Neural cell (in vitro differentiated cells): ENCODE measurements around the gene FMNL1. TPM values are rescaled to one million over a fixed set of nuclear protein-coding genes. Genes with fewer than 3 reads are reported as not detected.

Experiments used
- H2AFZ ChIP-seq: fragments of 200-600, 300-800 bp; sonication (generic), shearing (Covaris generic); 2 replicates; pipeline ENCODE4 v1.6.0; 2014; ENCODE audit warnings: low read depth, mild to moderate bottlenecking, antibody characterized with exemption, low read length, moderate library complexity
- H3F3A ChIP-seq: fragments of 200-600 bp; shearing (Covaris generic); 2 replicates; pipeline ENCODE4 v1.6.1; 2016; ENCODE audit warnings: mild to moderate bottlenecking, moderate library complexity, mixed read lengths, antibody characterized with exemption, low read length; ENCODE audit not compliant: insufficient read depth, poor library complexity, severe bottlenecking
- H3K27ac ChIP-seq: fragments of 200-600, 300-800 bp; sonication (generic), shearing (Covaris generic); 2 replicates; pipeline ENCODE4 v1.5.1; 2014; ENCODE audit warnings: mild to moderate bottlenecking, low read length, moderate library complexity
- H3K27me3 ChIP-seq: fragments of 300-800, 200-600 bp; sonication (generic), shearing (Covaris generic); 2 replicates; pipeline ENCODE4 v1.6.0; 2014; ENCODE audit warnings: mild to moderate bottlenecking, low read depth, low read length, moderate library complexity; ENCODE audit not compliant: insufficient read depth
- H3K36me3 ChIP-seq: fragments of 300-800, 200-600 bp; sonication (generic), shearing (Covaris generic); 2 replicates; pipeline ENCODE4 v1.5.1; 2014; ENCODE audit warnings: mild to moderate bottlenecking, antibody characterized with exemption, low read length, moderate library complexity; ENCODE audit not compliant: insufficient read depth
- H3K4me2 ChIP-seq: fragments of 300-800, 200-600 bp; sonication (generic), shearing (Covaris generic); 2 replicates; pipeline ENCODE4 v1.6.0; 2014; ENCODE audit warnings: mild to moderate bottlenecking, low read length
- H3K4me3 ChIP-seq: fragments of 300-800, 200-600 bp; sonication (generic), shearing (Covaris generic); 2 replicates; pipeline ENCODE4 v1.5.1; 2014; ENCODE audit warnings: mild to moderate bottlenecking, low read length, moderate library complexity
- H3K79me2 ChIP-seq: fragments of 200-600 bp; shearing (Covaris generic); replicated peaks from 2 replicates; pipeline ENCODE4 v1.6.0; 2014; ENCODE audit warnings: mild to moderate bottlenecking, low read length, moderate library complexity; ENCODE audit not compliant: insufficient read depth
- H3K9ac ChIP-seq: fragments of 300-800, 200-600 bp; sonication (generic), shearing (Covaris generic); 2 replicates; pipeline ENCODE4 v1.6.1; 2016; ENCODE audit warnings: mild to moderate bottlenecking, low read length, mixed read lengths
- H3K9me2 ChIP-seq: fragments of 200-600 bp; shearing (Covaris generic); 2 replicates; pipeline ENCODE4 v1.6.1; 2016; ENCODE audit warnings: mild to moderate bottlenecking, low read length, mixed read lengths; ENCODE audit not compliant: insufficient read depth
- H3K9me3 ChIP-seq: fragments of 200-600, 300-800 bp; sonication (generic), shearing (Covaris generic); 2 replicates; pipeline ENCODE4 v1.6.1; 2016; ENCODE audit warnings: mild to moderate bottlenecking, mixed run types, low read length, moderate library complexity, mixed read lengths
- H4K20me1 ChIP-seq: fragments of 200-600 bp; shearing (Covaris generic); 2 replicates; pipeline ENCODE4 v1.6.1; 2016; ENCODE audit warnings: mild to moderate bottlenecking, mixed run types; ENCODE audit not compliant: insufficient read depth
- EP300 ChIP-seq: fragments of 450-650 bp; conservative IDR thresholded peaks from 2 replicates; pipeline ENCODE4 v1.6.1; 2014; ENCODE audit warnings: antibody characterized with exemption, mild to moderate bottlenecking, moderate library complexity; ENCODE audit not compliant: poor library complexity, severe bottlenecking
- EZH2 ChIP-seq: fragments of 200-600, 300-800 bp; shearing (Covaris generic), sonication (generic); IDR thresholded peaks from 2 replicates; pipeline ENCODE4 v1.6.1; 2014; ENCODE audit warnings: antibody characterized with exemption, low read length, borderline replicate concordance, mild to moderate bottlenecking; ENCODE audit not compliant: insufficient read depth, poor library complexity, severe bottlenecking
- MXI1 ChIP-seq: fragments of 450-650 bp; conservative IDR thresholded peaks from 2 replicates; pipeline ENCODE4 v1.6.1; 2014; ENCODE audit warnings: antibody characterized with exemption, mild to moderate bottlenecking; ENCODE audit not compliant: poor library complexity, severe bottlenecking
- POLR2AphosphoS5 ChIP-seq: IDR thresholded peaks from 2 replicates; pipeline ENCODE4 v1.6.1; 2012
- RAD21 ChIP-seq: fragments of 450-650 bp; conservative IDR thresholded peaks from 2 replicates; pipeline ENCODE4 v1.6.1; 2014; ENCODE audit warnings: antibody characterized with exemption, mild to moderate bottlenecking, moderate library complexity
- SMC3 ChIP-seq: fragments of 450-650 bp; conservative IDR thresholded peaks from 2 replicates; pipeline ENCODE4 v1.6.1; 2014; ENCODE audit warnings: antibody characterized with exemption, mild to moderate bottlenecking, moderate library complexity; ENCODE audit not compliant: poor library complexity
- TAF1 ChIP-seq: IDR thresholded peaks from 2 replicates; pipeline ENCODE4 v1.6.1; 2012; ENCODE audit warnings: low read depth
- polyA plus RNA-seq: library from polyadenylated mRNA; depleted of rRNA; stranded (reverse); fragments of >200 nt; gene quantifications from 2 replicates; pipeline ENCODE4 v1.2.3, GENCODE V29; 2014
- TF ChIP-seq, protein P1 (sequence below): IDR thresholded peaks from 2 replicates; pipeline ENCODE4 v1.6.1; 2012; ENCODE audit warnings: borderline replicate concordance
- TF ChIP-seq, protein P2 (sequence below): fragments of 450-650 bp; IDR thresholded peaks from 2 replicates; pipeline ENCODE4 v1.5.1; 2014; ENCODE audit warnings: antibody characterized with exemption, mild to moderate bottlenecking, moderate library complexity; ENCODE audit not compliant: poor library complexity, severe bottlenecking

The FMNL1 gene
- polyA plus RNA-seq, 1 donor from 2014 or later: 5.6 TPM

DNA sequence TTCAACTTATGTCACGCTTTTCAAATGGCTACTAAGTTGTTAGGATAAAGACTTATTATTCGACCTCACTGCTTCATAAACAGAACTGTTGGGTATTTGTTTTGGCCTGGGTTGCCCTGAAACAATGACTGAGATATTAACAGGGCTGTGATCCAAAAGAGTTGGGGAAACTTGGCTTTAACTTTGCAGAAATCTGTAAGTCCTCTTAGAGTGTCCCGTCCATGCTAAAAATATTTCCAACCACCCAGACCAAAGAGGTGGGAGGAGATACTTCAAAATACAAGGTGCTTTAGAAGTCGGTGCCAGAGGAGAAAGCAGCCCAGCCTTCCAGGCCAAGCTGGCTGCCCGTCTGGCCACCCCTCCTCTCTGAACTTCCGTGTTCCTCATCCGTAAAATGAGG lies 56.3 kb downstream of the FMNL1 start:
- Histone ChIP-seq H3K36me3 (no peaks in the 10 kb centered on the region), H3F3A (peaks cover 4% of the 10 kb centered on the region), H2AFZ (no peak overlapping the region), H3K9me3 (no peaks in the 10 kb centered on the region), H3K9ac (no peak overlapping the region), H3K4me2 (no peak overlapping the region), H3K9me2 (no peaks in the 10 kb centered on the region), H4K20me1 (no peaks in the 10 kb centered on the region), H3K79me2 (no peaks in the 10 kb centered on the region), H3K27ac (no peak overlapping the region), H3K4me3 (no peak overlapping the region), H3K27me3 (no peaks in the 10 kb centered on the region)
- TF ChIP-seq SMC3 (no peak), POLR2AphosphoS5 (no peak), RAD21 (no peak), MXI1 (no peak), TAF1 (no peak), EP300 (no peak), EZH2 (no peak)
- TF ChIP-seq, protein P1, sequence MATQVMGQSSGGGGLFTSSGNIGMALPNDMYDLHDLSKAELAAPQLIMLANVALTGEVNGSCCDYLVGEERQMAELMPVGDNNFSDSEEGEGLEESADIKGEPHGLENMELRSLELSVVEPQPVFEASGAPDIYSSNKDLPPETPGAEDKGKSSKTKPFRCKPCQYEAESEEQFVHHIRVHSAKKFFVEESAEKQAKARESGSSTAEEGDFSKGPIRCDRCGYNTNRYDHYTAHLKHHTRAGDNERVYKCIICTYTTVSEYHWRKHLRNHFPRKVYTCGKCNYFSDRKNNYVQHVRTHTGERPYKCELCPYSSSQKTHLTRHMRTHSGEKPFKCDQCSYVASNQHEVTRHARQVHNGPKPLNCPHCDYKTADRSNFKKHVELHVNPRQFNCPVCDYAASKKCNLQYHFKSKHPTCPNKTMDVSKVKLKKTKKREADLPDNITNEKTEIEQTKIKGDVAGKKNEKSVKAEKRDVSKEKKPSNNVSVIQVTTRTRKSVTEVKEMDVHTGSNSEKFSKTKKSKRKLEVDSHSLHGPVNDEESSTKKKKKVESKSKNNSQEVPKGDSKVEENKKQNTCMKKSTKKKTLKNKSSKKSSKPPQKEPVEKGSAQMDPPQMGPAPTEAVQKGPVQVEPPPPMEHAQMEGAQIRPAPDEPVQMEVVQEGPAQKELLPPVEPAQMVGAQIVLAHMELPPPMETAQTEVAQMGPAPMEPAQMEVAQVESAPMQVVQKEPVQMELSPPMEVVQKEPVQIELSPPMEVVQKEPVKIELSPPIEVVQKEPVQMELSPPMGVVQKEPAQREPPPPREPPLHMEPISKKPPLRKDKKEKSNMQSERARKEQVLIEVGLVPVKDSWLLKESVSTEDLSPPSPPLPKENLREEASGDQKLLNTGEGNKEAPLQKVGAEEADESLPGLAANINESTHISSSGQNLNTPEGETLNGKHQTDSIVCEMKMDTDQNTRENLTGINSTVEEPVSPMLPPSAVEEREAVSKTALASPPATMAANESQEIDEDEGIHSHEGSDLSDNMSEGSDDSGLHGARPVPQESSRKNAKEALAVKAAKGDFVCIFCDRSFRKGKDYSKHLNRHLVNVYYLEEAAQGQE: no peak
- TF ChIP-seq, protein P2, sequence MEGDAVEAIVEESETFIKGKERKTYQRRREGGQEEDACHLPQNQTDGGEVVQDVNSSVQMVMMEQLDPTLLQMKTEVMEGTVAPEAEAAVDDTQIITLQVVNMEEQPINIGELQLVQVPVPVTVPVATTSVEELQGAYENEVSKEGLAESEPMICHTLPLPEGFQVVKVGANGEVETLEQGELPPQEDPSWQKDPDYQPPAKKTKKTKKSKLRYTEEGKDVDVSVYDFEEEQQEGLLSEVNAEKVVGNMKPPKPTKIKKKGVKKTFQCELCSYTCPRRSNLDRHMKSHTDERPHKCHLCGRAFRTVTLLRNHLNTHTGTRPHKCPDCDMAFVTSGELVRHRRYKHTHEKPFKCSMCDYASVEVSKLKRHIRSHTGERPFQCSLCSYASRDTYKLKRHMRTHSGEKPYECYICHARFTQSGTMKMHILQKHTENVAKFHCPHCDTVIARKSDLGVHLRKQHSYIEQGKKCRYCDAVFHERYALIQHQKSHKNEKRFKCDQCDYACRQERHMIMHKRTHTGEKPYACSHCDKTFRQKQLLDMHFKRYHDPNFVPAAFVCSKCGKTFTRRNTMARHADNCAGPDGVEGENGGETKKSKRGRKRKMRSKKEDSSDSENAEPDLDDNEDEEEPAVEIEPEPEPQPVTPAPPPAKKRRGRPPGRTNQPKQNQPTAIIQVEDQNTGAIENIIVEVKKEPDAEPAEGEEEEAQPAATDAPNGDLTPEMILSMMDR: no peak

DNA sequence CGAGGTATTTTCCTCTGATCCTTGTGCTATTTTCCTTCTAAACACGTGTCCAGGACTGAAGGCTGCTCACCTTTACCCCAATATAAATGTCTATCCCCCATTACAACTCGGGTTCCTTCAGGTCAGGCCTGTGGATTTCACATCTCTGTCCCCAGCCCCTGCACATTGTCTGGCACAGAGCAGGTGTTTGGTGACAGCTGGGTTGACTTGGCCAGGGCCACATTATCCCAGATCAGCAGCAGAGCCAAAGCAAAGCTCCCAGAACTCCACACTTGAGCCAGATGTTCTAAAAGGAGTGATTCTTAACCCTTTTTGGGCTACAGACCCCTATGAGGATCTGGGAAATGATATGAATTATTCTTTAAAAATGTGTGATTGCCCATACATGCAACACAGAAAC lies 58.2 kb downstream of the FMNL1 start:
- H3K4me3 ChIP-seq: no peak overlapping the region
- peaks cover 4% of the 10 kb centered on the region for H3F3A ChIP-seq
- no peaks in the 10 kb centered on the region for H3K9me3 ChIP-seq
- H3K4me2 ChIP-seq: no peak overlapping the region
- no peak overlapping the region for H2AFZ ChIP-seq
- H3K27ac ChIP-seq: no peak overlapping the region
- H3K79me2 ChIP-seq: no peaks in the 10 kb centered on the region
- no peaks in the 10 kb centered on the region for H3K27me3 ChIP-seq
- H3K9me2 ChIP-seq: no peaks in the 10 kb centered on the region
- no peaks in the 10 kb centered on the region for H4K20me1 ChIP-seq
- H3K36me3 ChIP-seq: no peaks in the 10 kb centered on the region
- no peak for TF ChIP-seq SMC3
- no peak for TF ChIP-seq EP300
- TF ChIP-seq, protein P2: no peak
- TF ChIP-seq POLR2AphosphoS5: no peak
- TF ChIP-seq, protein P1: no peak
- TF ChIP-seq TAF1: no peak
- no peak for TF ChIP-seq MXI1
- no peak for TF ChIP-seq RAD21
- no peak for TF ChIP-seq EZH2
- no peak overlapping the region for H3K9ac ChIP-seq
